ENCODE results near the gene PGAM5.

The PGAM5 gene

DNA sequence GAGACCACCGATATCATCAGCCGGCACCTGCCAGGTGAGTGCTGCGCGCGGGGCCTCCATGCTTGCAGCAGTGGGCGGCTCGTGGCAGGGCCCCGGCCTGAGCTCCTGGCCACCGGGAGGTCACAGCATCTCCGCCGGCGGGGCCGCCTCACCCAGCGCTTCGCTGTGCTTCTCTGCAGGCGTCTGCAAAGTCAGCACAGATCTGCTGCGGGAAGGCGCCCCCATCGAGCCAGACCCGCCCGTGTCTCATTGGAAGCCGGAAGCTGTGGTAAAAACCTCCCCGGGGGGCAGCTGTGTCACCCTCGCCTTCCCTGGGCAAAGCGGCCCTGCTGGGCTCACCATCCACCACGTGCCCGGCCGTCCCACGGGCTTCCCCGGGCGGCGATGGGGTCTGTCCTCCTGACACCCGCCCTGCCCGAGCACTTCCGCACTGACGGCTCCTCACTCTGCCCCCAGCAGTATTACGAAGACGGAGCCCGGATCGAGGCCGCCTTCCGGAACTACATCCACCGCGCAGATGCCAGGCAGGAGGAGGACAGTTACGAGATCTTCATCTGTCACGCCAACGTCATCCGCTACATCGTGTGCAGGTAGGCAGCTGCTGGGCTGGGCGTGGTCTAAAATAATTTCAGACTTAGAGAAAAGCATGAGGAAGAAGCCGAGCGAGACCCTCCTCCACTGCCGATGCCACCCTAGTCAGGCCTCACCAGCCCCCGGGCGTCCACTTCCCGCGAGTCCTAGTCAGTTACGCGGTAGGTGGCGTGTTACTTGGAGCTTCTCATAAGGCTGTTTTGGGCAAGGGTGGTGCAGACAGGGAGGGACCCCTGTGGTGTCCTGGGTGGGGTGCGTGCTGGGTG, 7.1 kb downstream of the PGAM5 start:
- no peaks in the 10 kb centered on the region for H3K9me2 ChIP-seq (replicated peaks; ENCODE audit: insufficient read depth, low read length)
- peaks cover 27% of the 10 kb centered on the region for H3K79me2 ChIP-seq (ENCODE audit: insufficient read depth, low read length)
- no peaks in the 10 kb centered on the region for H3K27me3 ChIP-seq (ENCODE audit: low read length)
- peaks cover 11% of the 10 kb centered on the region; the same call in 1 of the 2 replicates for H3F3A ChIP-seq (ENCODE audit: insufficient read depth)
- no peak overlapping the region for H3K9ac ChIP-seq (ENCODE audit: low read length)
- no peaks in the 10 kb centered on the region for H3K9me3 ChIP-seq (ENCODE audit: insufficient read depth, low read length)
- no peaks in the 10 kb centered on the region for H4K20me1 ChIP-seq (ENCODE audit: low read depth, low read length)
- H3K27ac ChIP-seq (ENCODE audit: low read depth, low read length) = no peak overlapping the region
- no peak overlapping the region for H3K4me3 ChIP-seq (ENCODE audit: insufficient read depth, low read length, poor library complexity, severe bottlenecking)
- 0 out of 2 replicates have a peak, but pooled peaks cover 8% of the 10 kb centered on the region for H3K36me3 ChIP-seq (ENCODE audit: low read length)
- H2AFZ ChIP-seq (ENCODE audit: low read depth, low read length, severe bottlenecking) = no peak overlapping the region
- no peak overlapping the region for H3K4me2 ChIP-seq (ENCODE audit: low read depth, low read length, poor library complexity, severe bottlenecking)
- TF ChIP-seq, protein P1, sequence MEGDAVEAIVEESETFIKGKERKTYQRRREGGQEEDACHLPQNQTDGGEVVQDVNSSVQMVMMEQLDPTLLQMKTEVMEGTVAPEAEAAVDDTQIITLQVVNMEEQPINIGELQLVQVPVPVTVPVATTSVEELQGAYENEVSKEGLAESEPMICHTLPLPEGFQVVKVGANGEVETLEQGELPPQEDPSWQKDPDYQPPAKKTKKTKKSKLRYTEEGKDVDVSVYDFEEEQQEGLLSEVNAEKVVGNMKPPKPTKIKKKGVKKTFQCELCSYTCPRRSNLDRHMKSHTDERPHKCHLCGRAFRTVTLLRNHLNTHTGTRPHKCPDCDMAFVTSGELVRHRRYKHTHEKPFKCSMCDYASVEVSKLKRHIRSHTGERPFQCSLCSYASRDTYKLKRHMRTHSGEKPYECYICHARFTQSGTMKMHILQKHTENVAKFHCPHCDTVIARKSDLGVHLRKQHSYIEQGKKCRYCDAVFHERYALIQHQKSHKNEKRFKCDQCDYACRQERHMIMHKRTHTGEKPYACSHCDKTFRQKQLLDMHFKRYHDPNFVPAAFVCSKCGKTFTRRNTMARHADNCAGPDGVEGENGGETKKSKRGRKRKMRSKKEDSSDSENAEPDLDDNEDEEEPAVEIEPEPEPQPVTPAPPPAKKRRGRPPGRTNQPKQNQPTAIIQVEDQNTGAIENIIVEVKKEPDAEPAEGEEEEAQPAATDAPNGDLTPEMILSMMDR (IDR thresholded peaks at IDR 0.05; ENCODE audit: insufficient read depth, low read length, poor library complexity, severe bottlenecking) = no peak
- no peak for TF ChIP-seq EZH2phosphoT487 (conservative IDR thresholded peaks at IDR 0.05; ENCODE audit: low read length)

DNA sequence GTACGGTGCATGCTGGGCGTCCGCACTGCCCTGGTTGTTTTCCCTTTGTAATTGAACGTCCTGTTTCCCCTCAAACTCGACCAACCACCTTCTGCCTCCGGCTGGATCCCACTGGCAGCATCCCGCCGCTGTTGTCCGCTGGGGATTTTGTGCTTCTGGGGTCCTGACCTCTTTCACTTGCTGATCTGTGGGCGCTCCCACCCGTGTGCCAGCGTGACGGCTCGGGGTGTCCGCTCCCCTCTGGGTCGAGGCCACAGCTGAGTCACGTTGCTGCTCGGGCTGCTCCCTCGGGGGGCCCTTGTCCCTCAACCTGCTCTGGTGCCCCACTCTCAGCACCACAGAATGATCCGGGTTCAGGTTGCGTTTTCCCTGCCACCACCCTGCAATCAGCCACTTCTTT, 8.0 kb downstream of the PGAM5 start:
- Histone ChIP-seq H4K20me1 (ENCODE audit: low read depth, low read length) (no peaks in the 10 kb centered on the region), H3K27ac (ENCODE audit: low read depth, low read length) (no peak overlapping the region), H3K79me2 (ENCODE audit: insufficient read depth, low read length) (peaks cover 18% of the 10 kb centered on the region), H3K4me2 (ENCODE audit: low read depth, low read length, poor library complexity, severe bottlenecking) (no peak overlapping the region), H3K27me3 (ENCODE audit: low read length) (no peaks in the 10 kb centered on the region), H3K4me3 (ENCODE audit: insufficient read depth, low read length, poor library complexity, severe bottlenecking) (no peak overlapping the region), H3K9ac (ENCODE audit: low read length) (no peak overlapping the region), H3K9me2 (replicated peaks; ENCODE audit: insufficient read depth, low read length) (no peaks in the 10 kb centered on the region), H3F3A (ENCODE audit: insufficient read depth) (peaks cover 12% of the 10 kb centered on the region), H3K9me3 (ENCODE audit: insufficient read depth, low read length) (no peaks in the 10 kb centered on the region), H2AFZ (ENCODE audit: low read depth, low read length, severe bottlenecking) (no peak overlapping the region), H3K36me3 (ENCODE audit: low read length) (0 out of 2 replicates have a peak, but pooled peaks cover 8% of the 10 kb centered on the region)
- TF ChIP-seq, protein P1 (IDR thresholded peaks at IDR 0.05; ENCODE audit: insufficient read depth, low read length, poor library complexity, severe bottlenecking) = no peak
- no peak for TF ChIP-seq EZH2phosphoT487 (conservative IDR thresholded peaks at IDR 0.05; ENCODE audit: low read length)

DNA sequence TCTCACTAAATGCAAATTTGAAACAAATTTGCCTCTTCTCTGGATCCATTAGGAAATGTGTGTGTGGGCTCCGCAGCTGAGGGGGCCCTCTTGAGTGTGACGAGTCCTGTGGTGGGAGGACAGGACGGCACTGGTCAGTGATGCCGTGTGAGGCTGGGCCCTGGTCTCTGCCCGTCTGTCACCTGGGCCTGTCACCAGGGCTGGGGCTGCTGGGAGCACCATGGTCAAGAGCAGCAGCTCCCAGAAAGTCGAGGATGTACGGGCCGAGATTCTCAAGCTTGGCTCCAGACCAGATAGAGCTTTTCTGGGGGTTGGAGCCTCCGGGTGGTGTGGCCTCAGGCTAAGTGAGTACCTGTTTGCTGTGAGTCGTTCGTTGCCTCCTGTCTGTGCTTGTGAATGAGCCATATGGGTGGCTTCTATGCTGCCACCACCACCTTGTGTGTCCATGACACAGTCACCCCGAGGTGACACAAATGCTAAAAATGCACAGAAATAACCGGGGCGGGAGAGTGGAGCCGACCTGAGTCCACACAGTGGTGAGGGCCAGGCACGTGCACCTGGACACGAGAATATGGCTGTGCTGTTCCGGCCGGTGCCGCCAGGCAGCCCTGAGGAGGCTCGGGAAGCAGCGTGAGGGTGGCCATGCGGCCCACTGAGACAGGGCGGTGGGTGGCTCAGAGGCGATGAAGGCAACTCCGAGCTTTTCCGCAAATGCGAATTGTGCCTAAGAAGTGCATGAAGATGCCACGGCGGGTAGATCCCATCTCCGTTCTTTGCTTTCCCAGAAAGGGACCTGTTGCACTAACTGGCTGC, 8.7 kb downstream of the PGAM5 start:
- no peak overlapping the region for H3K4me3 ChIP-seq (ENCODE audit: insufficient read depth, low read length, poor library complexity, severe bottlenecking)
- no peaks in the 10 kb centered on the region for H3K27me3 ChIP-seq (ENCODE audit: low read length)
- 0 out of 2 replicates have a peak, but pooled peaks cover 8% of the 10 kb centered on the region for H3K36me3 ChIP-seq (ENCODE audit: low read length)
- no peak overlapping the region for H3K27ac ChIP-seq (ENCODE audit: low read depth, low read length)
- H3K4me2 ChIP-seq (ENCODE audit: low read depth, low read length, poor library complexity, severe bottlenecking) = no peak overlapping the region
- peaks cover 11% of the 10 kb centered on the region for H3K79me2 ChIP-seq (ENCODE audit: insufficient read depth, low read length)
- no peak overlapping the region for H2AFZ ChIP-seq (ENCODE audit: low read depth, low read length, severe bottlenecking)
- H3K9ac ChIP-seq (ENCODE audit: low read length) = no peak overlapping the region
- H4K20me1 ChIP-seq (ENCODE audit: low read depth, low read length) = no peaks in the 10 kb centered on the region
- TF ChIP-seq, protein P1 (IDR thresholded peaks at IDR 0.05; ENCODE audit: insufficient read depth, low read length, poor library complexity, severe bottlenecking) = no peak
- no peak for TF ChIP-seq EZH2phosphoT487 (conservative IDR thresholded peaks at IDR 0.05; ENCODE audit: low read length)
- no peaks in the 10 kb centered on the region for H3K9me3 ChIP-seq (ENCODE audit: insufficient read depth, low read length)
- H3F3A ChIP-seq (ENCODE audit: insufficient read depth) = peaks cover 18% of the 10 kb centered on the region
- no peaks in the 10 kb centered on the region for H3K9me2 ChIP-seq (replicated peaks; ENCODE audit: insufficient read depth, low read length)

Data from SU-DHL-6 (cell line).